ENCODE measurements around the gene VPS13D. TPM values are rescaled to one million over a fixed set of nuclear protein-coding genes. Genes with fewer than 3 reads are reported as not detected.

VPS13D gene
- total and polyA plus RNA-seq, 2 experiments from 2014 or later, result 10.7 to 34.9 TPM

DNA sequence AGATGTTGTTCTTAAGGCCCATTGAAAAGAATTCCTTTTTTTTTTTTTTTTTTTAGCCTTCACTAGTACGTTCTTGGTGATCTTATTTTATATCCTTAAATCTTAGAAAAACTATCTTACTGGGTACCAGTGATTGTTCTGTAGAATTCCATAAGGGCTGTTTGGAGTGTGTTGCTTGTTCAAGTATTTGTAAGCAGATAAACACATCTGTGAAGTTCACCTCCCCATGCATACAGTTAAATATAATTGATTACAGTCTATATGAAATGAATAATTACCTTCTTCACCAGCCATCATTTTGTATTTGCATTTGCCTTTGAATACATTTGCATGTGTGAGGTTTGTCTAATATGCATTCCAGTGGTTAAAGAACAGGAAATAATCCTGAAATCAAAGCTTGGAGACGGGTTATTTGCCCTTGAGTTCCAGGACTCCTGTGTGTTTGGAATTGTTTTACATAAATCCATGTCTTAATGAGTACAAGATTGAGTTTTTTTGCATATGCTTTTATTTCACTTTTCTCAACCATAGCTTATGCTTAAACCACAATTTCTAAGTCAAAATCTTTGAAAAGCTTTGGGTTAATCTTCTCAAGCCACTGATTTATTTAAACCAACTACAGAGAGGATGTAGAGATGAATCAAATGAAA, 73.1 kb downstream of the VPS13D start:
- H3K9me3 Mint-ChIP-seq, result peaks cover 15% of the 10 kb centered on the region
- H3K27me3 ChIP-seq (ENCODE audit: insufficient read depth), result no peaks in the 10 kb centered on the region
- peak overlapping the region; percentile 22; the same call in 1 of the 2 replicates for H3K27ac ChIP-seq (ENCODE audit: low read depth)
- peaks cover 2% of the 10 kb centered on the region; the same call in 1 of the 2 replicates for H4K20me1 ChIP-seq (replicated peaks; ENCODE audit: insufficient read depth)
- H3K4me3 ChIP-seq, result no peak overlapping the region
- H3K4me3 Mint-ChIP-seq, result no peak overlapping the region
- peaks cover 10% of the 10 kb centered on the region for H3K36me3 ChIP-seq (ENCODE audit: insufficient read depth)
- H3K79me2 ChIP-seq (replicated peaks; ENCODE audit: insufficient read depth), result no peaks in the 10 kb centered on the region
- H2AFZ ChIP-seq, result no peak overlapping the region
- H3K36me3 Mint-ChIP-seq (ENCODE audit: low read depth), result peaks cover 49% of the 10 kb centered on the region
- no peaks in the 10 kb centered on the region for H3K9me2 ChIP-seq (ENCODE audit: insufficient read depth)
- TF ChIP-seq POLR2AphosphoS5 (IDR thresholded peaks at IDR 0.05; ENCODE audit: low read depth) (no peak), JUNB (IDR thresholded peaks at IDR 0.05; ENCODE audit: unreplicated experiment) (no peak), EZH2phosphoT487 (IDR thresholded peaks at IDR 0.05; ENCODE audit: unreplicated experiment) (no peak), CREB1 (CRISPR knock-in tag; IDR thresholded peaks at IDR 0.05; ENCODE audit: low read depth) (no peak), ZNF114 (CRISPR knock-in tag; IDR thresholded peaks at IDR 0.05) (no peak), NANOG (IDR thresholded peaks at IDR 0.05; ENCODE audit: borderline replicate concordance) (no peak), ZNF331 (CRISPR knock-in tag; IDR thresholded peaks at IDR 0.05; ENCODE audit: low read depth) (no peak), EZH2 (IDR thresholded peaks at IDR 0.05; ENCODE audit: low read depth, unreplicated experiment) (no peak), STAT1 (IDR thresholded peaks at IDR 0.05; ENCODE audit: unreplicated experiment) (no peak)
- TF ChIP-seq, protein P1, sequence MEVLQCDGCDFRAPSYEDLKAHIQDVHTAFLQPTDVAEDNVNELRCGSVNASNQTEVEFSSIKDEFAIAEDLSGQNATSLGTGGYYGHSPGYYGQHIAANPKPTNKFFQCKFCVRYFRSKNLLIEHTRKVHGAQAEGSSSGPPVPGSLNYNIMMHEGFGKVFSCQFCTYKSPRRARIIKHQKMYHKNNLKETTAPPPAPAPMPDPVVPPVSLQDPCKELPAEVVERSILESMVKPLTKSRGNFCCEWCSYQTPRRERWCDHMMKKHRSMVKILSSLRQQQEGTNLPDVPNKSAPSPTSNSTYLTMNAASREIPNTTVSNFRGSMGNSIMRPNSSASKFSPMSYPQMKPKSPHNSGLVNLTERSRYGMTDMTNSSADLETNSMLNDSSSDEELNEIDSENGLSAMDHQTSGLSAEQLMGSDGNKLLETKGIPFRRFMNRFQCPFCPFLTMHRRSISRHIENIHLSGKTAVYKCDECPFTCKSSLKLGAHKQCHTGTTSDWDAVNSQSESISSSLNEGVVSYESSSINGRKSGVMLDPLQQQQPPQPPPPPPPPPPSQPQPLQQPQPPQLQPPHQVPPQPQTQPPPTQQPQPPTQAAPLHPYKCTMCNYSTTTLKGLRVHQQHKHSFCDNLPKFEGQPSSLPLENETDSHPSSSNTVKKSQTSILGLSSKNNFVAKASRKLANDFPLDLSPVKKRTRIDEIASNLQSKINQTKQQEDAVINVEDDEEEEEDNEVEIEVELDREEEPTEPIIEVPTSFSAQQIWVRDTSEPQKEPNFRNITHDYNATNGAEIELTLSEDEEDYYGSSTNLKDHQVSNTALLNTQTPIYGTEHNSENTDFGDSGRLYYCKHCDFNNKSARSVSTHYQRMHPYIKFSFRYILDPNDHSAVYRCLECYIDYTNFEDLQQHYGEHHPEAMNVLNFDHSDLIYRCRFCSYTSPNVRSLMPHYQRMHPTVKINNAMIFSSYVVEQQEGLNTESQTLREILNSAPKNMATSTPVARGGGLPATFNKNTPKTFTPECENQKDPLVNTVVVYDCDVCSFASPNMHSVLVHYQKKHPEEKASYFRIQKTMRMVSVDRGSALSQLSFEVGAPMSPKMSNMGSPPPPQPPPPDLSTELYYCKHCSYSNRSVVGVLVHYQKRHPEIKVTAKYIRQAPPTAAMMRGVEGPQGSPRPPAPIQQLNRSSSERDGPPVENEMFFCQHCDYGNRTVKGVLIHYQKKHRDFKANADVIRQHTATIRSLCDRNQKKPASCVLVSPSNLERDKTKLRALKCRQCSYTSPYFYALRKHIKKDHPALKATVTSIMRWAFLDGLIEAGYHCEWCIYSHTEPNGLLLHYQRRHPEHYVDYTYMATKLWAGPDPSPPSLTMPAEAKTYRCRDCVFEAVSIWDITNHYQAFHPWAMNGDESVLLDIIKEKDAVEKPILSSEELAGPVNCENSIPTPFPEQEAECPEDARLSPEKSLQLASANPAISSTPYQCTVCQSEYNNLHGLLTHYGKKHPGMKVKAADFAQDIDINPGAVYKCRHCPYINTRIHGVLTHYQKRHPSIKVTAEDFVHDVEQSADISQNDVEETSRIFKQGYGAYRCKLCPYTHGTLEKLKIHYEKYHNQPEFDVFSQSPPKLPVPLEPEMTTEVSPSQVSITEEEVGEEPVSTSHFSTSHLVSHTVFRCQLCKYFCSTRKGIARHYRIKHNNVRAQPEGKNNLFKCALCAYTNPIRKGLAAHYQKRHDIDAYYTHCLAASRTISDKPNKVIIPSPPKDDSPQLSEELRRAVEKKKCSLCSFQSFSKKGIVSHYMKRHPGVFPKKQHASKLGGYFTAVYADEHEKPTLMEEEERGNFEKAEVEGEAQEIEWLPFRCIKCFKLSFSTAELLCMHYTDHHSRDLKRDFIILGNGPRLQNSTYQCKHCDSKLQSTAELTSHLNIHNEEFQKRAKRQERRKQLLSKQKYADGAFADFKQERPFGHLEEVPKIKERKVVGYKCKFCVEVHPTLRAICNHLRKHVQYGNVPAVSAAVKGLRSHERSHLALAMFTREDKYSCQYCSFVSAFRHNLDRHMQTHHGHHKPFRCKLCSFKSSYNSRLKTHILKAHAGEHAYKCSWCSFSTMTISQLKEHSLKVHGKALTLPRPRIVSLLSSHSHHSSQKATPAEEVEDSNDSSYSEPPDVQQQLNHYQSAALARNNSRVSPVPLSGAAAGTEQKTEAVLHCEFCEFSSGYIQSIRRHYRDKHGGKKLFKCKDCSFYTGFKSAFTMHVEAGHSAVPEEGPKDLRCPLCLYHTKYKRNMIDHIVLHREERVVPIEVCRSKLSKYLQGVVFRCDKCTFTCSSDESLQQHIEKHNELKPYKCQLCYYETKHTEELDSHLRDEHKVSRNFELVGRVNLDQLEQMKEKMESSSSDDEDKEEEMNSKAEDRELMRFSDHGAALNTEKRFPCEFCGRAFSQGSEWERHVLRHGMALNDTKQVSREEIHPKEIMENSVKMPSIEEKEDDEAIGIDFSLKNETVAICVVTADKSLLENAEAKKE (CRISPR knock-in tag; IDR thresholded peaks at IDR 0.05), result no peak
- TF ChIP-seq, protein P2, sequence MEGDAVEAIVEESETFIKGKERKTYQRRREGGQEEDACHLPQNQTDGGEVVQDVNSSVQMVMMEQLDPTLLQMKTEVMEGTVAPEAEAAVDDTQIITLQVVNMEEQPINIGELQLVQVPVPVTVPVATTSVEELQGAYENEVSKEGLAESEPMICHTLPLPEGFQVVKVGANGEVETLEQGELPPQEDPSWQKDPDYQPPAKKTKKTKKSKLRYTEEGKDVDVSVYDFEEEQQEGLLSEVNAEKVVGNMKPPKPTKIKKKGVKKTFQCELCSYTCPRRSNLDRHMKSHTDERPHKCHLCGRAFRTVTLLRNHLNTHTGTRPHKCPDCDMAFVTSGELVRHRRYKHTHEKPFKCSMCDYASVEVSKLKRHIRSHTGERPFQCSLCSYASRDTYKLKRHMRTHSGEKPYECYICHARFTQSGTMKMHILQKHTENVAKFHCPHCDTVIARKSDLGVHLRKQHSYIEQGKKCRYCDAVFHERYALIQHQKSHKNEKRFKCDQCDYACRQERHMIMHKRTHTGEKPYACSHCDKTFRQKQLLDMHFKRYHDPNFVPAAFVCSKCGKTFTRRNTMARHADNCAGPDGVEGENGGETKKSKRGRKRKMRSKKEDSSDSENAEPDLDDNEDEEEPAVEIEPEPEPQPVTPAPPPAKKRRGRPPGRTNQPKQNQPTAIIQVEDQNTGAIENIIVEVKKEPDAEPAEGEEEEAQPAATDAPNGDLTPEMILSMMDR (conservative IDR thresholded peaks at IDR 0.05; ENCODE audit: low read depth in 2 of 2), result no peak
- TF ChIP-seq, protein P3, sequence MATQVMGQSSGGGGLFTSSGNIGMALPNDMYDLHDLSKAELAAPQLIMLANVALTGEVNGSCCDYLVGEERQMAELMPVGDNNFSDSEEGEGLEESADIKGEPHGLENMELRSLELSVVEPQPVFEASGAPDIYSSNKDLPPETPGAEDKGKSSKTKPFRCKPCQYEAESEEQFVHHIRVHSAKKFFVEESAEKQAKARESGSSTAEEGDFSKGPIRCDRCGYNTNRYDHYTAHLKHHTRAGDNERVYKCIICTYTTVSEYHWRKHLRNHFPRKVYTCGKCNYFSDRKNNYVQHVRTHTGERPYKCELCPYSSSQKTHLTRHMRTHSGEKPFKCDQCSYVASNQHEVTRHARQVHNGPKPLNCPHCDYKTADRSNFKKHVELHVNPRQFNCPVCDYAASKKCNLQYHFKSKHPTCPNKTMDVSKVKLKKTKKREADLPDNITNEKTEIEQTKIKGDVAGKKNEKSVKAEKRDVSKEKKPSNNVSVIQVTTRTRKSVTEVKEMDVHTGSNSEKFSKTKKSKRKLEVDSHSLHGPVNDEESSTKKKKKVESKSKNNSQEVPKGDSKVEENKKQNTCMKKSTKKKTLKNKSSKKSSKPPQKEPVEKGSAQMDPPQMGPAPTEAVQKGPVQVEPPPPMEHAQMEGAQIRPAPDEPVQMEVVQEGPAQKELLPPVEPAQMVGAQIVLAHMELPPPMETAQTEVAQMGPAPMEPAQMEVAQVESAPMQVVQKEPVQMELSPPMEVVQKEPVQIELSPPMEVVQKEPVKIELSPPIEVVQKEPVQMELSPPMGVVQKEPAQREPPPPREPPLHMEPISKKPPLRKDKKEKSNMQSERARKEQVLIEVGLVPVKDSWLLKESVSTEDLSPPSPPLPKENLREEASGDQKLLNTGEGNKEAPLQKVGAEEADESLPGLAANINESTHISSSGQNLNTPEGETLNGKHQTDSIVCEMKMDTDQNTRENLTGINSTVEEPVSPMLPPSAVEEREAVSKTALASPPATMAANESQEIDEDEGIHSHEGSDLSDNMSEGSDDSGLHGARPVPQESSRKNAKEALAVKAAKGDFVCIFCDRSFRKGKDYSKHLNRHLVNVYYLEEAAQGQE (IDR thresholded peaks at IDR 0.05; ENCODE audit: unreplicated experiment), result no peak
- TF ChIP-seq, protein P4, sequence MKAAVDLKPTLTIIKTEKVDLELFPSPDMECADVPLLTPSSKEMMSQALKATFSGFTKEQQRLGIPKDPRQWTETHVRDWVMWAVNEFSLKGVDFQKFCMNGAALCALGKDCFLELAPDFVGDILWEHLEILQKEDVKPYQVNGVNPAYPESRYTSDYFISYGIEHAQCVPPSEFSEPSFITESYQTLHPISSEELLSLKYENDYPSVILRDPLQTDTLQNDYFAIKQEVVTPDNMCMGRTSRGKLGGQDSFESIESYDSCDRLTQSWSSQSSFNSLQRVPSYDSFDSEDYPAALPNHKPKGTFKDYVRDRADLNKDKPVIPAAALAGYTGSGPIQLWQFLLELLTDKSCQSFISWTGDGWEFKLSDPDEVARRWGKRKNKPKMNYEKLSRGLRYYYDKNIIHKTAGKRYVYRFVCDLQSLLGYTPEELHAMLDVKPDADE (IDR thresholded peaks at IDR 0.05), result no peak
- H3F3A ChIP-seq (replicated peaks; ENCODE audit: low read depth), result no peaks in the 10 kb centered on the region
- DNase-seq (ENCODE audit: low spot score), result no peak
- no peak overlapping the region for H3K27ac Mint-ChIP-seq
- H3K27me3 Mint-ChIP-seq (ENCODE audit: insufficient read depth, low read depth, poor library complexity), result peaks cover 4% of the 10 kb centered on the region
- no peaks in the 10 kb centered on the region for H3K4me1 ChIP-seq (ENCODE audit: insufficient read depth)
- no peak overlapping the region for H3K4me2 ChIP-seq
- ATAC-seq, result no peak
- H3K4me1 Mint-ChIP-seq, result peaks cover 6% of the 10 kb centered on the region; the same call in 2 of the 3 replicates

All from GM23338 (cell line).